ENCODE results near the gene CMPK2. TPM values are rescaled to one million over a fixed set of nuclear protein-coding genes. Genes with fewer than 3 reads are reported as not detected.
A peak's percentile ranks its signal among the peaks of the same experiment; 100 is the strongest.

The CMPK2 gene
- total and polyA plus RNA-seq, 9 of the 15 experiments (the other 6 are each of a cell fraction or from before 2014, with no cell fraction given), result 2.6 to 10.5 (median 5.0) TPM

GRCh38 chr2:6887751-6888192 lies 22.1 kb upstream of the CMPK2 start (continued):
- TF ChIP-seq, protein P1, sequence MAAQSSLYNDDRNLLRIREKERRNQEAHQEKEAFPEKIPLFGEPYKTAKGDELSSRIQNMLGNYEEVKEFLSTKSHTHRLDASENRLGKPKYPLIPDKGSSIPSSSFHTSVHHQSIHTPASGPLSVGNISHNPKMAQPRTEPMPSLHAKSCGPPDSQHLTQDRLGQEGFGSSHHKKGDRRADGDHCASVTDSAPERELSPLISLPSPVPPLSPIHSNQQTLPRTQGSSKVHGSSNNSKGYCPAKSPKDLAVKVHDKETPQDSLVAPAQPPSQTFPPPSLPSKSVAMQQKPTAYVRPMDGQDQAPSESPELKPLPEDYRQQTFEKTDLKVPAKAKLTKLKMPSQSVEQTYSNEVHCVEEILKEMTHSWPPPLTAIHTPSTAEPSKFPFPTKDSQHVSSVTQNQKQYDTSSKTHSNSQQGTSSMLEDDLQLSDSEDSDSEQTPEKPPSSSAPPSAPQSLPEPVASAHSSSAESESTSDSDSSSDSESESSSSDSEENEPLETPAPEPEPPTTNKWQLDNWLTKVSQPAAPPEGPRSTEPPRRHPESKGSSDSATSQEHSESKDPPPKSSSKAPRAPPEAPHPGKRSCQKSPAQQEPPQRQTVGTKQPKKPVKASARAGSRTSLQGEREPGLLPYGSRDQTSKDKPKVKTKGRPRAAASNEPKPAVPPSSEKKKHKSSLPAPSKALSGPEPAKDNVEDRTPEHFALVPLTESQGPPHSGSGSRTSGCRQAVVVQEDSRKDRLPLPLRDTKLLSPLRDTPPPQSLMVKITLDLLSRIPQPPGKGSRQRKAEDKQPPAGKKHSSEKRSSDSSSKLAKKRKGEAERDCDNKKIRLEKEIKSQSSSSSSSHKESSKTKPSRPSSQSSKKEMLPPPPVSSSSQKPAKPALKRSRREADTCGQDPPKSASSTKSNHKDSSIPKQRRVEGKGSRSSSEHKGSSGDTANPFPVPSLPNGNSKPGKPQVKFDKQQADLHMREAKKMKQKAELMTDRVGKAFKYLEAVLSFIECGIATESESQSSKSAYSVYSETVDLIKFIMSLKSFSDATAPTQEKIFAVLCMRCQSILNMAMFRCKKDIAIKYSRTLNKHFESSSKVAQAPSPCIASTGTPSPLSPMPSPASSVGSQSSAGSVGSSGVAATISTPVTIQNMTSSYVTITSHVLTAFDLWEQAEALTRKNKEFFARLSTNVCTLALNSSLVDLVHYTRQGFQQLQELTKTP (IDR thresholded peaks at IDR 0.05; ENCODE audit: low read depth in 1 of 2, partially characterized antibody in 2 of 2), result peak in 1 of 2 experiments; percentile 70
- TF ChIP-seq NCOR1 (IDR thresholded peaks at IDR 0.05), result peak; percentile 91
- TF ChIP-seq MAZ (CRISPR knock-in tag; conservative IDR thresholded peaks at IDR 0.05 in 1 of 2, IDR thresholded peaks at IDR 0.05 in 1 of 2), result peak; percentile 61 to 70
- TF ChIP-seq ZFP1 (CRISPR knock-in tag; IDR thresholded peaks at IDR 0.05), result no peak
- TF ChIP-seq ZKSCAN1 (IDR thresholded peaks at IDR 0.05; ENCODE audit: low read depth, low read length), result no peak
- 0 out of 2 replicates have a peak, but pooled peaks have one; percentile 35 for TF ChIP-seq ADNP (tag; IDR thresholded peaks at IDR 0.05)
- no peak for TF ChIP-seq OTX1 (CRISPR knock-in tag; IDR thresholded peaks at IDR 0.05)
- no peak; the same call in 1 of the 2 replicates for TF ChIP-seq MBD2 (IDR thresholded peaks at IDR 0.05; ENCODE audit: borderline replicate concordance, low read depth)
- 0 out of 2 replicates have a peak, but pooled peaks have one; percentile 34 for TF ChIP-seq EP400 (IDR thresholded peaks at IDR 0.05)
- TF ChIP-seq KDM1A (IDR thresholded peaks at IDR 0.05), result peak; percentile 77 to 94
- TF ChIP-seq POLR2B (IDR thresholded peaks at IDR 0.05; ENCODE audit: low read depth, partially characterized antibody), result no peak
- TF ChIP-seq, protein P2, sequence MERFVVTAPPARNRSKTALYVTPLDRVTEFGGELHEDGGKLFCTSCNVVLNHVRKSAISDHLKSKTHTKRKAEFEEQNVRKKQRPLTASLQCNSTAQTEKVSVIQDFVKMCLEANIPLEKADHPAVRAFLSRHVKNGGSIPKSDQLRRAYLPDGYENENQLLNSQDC (CRISPR knock-in tag; IDR thresholded peaks at IDR 0.05), result no peak
- peak; percentile 90 for TF ChIP-seq MTA3 (IDR thresholded peaks at IDR 0.05; ENCODE audit: borderline replicate concordance)
- no peak for TF ChIP-seq ELF1 (tag; IDR thresholded peaks at IDR 0.05)
- no peak for TF ChIP-seq ZFP30 (CRISPR knock-in tag; IDR thresholded peaks at IDR 0.05; ENCODE audit: borderline replicate concordance)
- TF ChIP-seq CHD4 (IDR thresholded peaks at IDR 0.05; ENCODE audit: insufficient read depth, insufficient replicate concordance, low read depth, low read length, poor library complexity, severe bottlenecking), result no peak
- TF ChIP-seq SMARCE1 (IDR thresholded peaks at IDR 0.05), result peak; percentile 92
- peak; percentile 55 to 71; a peak in 3 of 4 replicates for TF ChIP-seq FOXK2 (conservative IDR thresholded peaks at IDR 0.05 in 1 of 2, IDR thresholded peaks at IDR 0.05 in 1 of 2; ENCODE audit: low read depth in 2 of 2)
- peak; percentile 66; the same call in 1 of the 2 replicates for TF ChIP-seq ZNF589 (CRISPR knock-in tag; IDR thresholded peaks at IDR 0.05; ENCODE audit: low read depth)
- TF ChIP-seq SRSF3 (IDR thresholded peaks at IDR 0.05; ENCODE audit: insufficient read depth, low read length), result no peak
- no peak for TF ChIP-seq HSF4 (CRISPR knock-in tag; IDR thresholded peaks at IDR 0.05; ENCODE audit: borderline replicate concordance)
- TF ChIP-seq MLX (CRISPR knock-in tag; conservative IDR thresholded peaks at IDR 0.05), result no peak

All from K562 (cell line).